Measurements from ENCODE around the gene MROH7.

Gene MROH7

GRCh38 chr1:54744696-54745095, 103.1 kb downstream of the MROH7 start:
- DNase-seq: peak; percentile 38

GRCh38 chr1:54745274-54745673, 103.7 kb downstream of the MROH7 start:
- peak; percentile 45 for DNase-seq

DNA sequence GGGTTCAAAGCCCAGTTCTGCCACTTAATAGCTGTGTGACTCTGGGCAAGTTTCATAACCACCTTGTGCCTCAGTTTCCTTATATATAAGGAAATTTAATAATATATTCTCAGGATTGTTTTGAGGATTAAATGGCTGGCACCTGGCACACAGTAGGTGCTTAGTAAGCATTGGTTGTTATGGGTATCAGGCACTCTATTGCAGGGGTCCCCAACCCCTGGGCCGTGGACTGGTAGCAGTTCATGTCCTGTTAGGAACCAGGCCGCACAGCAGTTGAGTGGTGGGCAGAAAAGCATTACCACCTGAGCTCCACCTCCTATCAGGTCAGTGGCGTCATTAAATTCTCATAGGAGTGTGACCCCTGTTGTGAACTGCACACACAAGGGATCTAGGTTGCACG, 104.3 kb downstream of the MROH7 start:
- peak; percentile 17 for DNase-seq

GRCh38 chr1:54748094-54748835, 106.7 kb downstream of the MROH7 start:
- DNase-seq: no peak

GRCh38 chr1:54750596-54750995, 109.0 kb downstream of the MROH7 start:
- no peak for DNase-seq

- DNase-seq: no peak
Observed at GRCh38 chr1:54751426-54751825, 109.8 kb downstream of the MROH7 start.

GRCh38 chr1:54754045-54754444, 112.5 kb downstream of the MROH7 start:
- DNase-seq: no peak

DNA sequence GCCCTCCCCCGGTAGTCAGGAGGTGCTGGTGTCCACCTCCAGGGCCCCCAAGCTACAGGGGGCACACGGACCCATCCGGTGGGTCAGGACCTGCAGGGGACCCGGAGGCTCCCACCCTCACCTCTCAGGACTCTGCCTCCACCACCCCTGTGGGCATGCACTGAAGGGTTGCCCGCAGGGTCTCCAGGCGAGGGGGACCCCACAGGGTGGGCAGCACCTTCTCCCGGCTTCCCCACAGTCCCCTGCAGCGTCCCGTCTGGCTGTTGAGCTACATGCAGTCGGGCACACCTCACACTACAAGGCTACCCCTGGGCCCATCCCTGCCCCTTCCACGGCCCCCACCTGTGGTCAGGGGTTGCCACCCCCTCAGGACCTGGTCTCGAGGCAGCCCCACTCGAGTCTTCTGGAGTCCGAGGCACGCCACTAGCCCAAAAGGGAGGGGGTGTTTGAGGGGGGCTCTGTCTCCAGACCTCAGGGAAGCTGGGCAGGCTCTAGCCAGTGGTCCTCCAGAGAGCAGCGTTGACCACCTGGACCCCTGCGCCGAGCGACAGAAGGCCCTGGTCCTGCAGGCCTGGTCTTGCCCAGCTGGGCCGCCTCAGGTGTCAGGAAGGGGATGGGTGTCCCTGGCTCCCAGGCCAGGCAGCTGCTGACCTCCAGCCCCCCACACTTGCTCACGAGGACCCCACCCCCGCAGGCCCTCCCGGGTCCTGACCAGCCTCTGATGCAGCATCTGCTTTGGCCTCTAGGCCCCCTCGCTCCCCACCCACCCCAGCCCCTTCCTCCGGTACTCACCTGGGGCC, 113.1 kb downstream of the MROH7 start:
- DNase-seq: no peak

DNA sequence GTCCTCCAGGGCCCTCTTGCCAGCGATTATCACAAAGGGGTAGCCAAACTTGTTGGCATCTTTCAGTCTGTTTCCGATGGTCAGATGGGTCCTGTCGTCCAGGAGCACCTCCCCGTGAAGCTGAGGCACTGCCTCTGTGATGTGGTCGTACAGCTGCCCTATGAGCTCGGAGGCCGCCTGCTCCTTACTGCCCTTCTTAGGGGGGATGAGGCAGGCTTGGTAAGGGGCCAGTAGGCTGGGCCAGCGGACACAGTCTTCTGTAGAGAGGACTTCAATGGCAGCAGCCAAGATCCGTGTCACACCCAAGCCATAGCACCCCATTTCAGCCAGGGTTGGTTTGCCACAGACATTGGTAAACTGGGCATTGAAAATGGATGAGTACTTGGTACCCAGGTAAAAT, 116.2 kb downstream of the MROH7 start:
- DNase-seq: no peak

GRCh38 chr1:54758678-54759348, 117.2 kb downstream of the MROH7 start:
- DNase-seq: no peak
